Sigmoid colon (tissue), 7 donors: Measurements from ENCODE around the gene B4GALNT3. TPM values are rescaled to one million over a fixed set of nuclear protein-coding genes. Genes with fewer than 3 reads are reported as not detected.

Experiments used
- DNase-seq: peaks from one replicate; pipeline ENCODE4 v3.0.0-alpha.2; 2019
- H3K27ac ChIP-seq, 4 donors: fragments of 200-600 bp; sonication (generic); one replicate each; pipeline ENCODE4 v1.5.1; 2016 to 2019; ENCODE audit warnings: mild to moderate bottlenecking in 1 of 4
- H3K27me3 ChIP-seq, 3 donors: fragments of 200-600 bp; sonication (generic); one replicate each; pipeline ENCODE4 v1.5.1; 2019; ENCODE audit warnings: mild to moderate bottlenecking in 1 of 3
- H3K36me3 ChIP-seq, 4 donors: fragments of 200-600 bp; sonication (generic); one replicate each; pipeline ENCODE4 v1.5.1; 2016 to 2019
- H3K4me1 ChIP-seq, 4 donors: fragments of 200-600 bp; sonication (generic); one replicate each; pipeline ENCODE4 v1.5.1; 2017 to 2019
- H3K4me3 ChIP-seq, 4 donors: fragments of 200-600 bp; sonication (generic); one replicate each; pipeline ENCODE4 v1.5.1; 2017 to 2019; ENCODE audit warnings: mild to moderate bottlenecking in 2 of 4, moderate library complexity in 1 of 4
- H3K9me3 ChIP-seq, 4 donors: fragments of 200-600 bp in 3 of 4; sonication (generic) in 3 of 4; one replicate each; pipeline versions ENCODE4 v1.5.1 to v1.6.1; 2013 to 2019
- EP300 ChIP-seq, 4 donors: sonication (generic); formaldehyde crosslinking; IDR thresholded peaks; one replicate each; pipeline ENCODE4 v1.6.1; 2017; ENCODE audit warnings: antibody characterized with exemption in 4 of 4
- POLR2A ChIP-seq, 2 donors: fragments of 450-650 bp; IDR thresholded peaks; one replicate each; pipeline ENCODE4 v1.6.1; 2016; ENCODE audit warnings: antibody characterized with exemption in 2 of 2, mild to moderate bottlenecking in 2 of 2, moderate library complexity in 2 of 2
- POLR2AphosphoS5 ChIP-seq, 4 donors: sonication (generic); formaldehyde crosslinking; IDR thresholded peaks; one replicate each; pipeline ENCODE4 v1.6.1; 2017; ENCODE audit warnings: antibody characterized with exemption in 4 of 4
- WGBS, 2 donors: extraction: QIAGEN DNeasy Blood & Tissue Kit; methylation state at CpG; one replicate each; pipeline ENCODE4 v1.1.7; 2013; 5-methylcytosine and 5-hydroxymethylcytosine counted together
- intact Hi-C: fragments of 100-400 bp; cut with DNase I; formaldehyde crosslinking; loops from one replicate; pipeline ENCODE4 v1.15.1; 2023
- polyA plus RNA-seq, 3 donors: library from polyadenylated mRNA; stranded (reverse); fragments of 200-250 nt; gene quantifications; one replicate each; pipeline ENCODE4 v1.2.3, GENCODE V29; 2013
- small RNA-seq, 3 donors: library from RNA; depleted of rRNA; stranded (forward); fragments of <200 nt; gene quantifications; one replicate each; pipeline ENCODE3, GENCODE V24; 2016
- total RNA-seq, 4 donors: library from RNA; depleted of rRNA; stranded (reverse); fragments of >200 nt; gene quantifications; one replicate each; pipeline ENCODE4 v1.1.0, GENCODE V29; 2016
- TF ChIP-seq, protein P1 (sequence below), 4 experiments: fragments of 450-650 bp in 3 of 4; fragments of 200-600 bp in 1 of 4; IDR thresholded peaks; one replicate each; pipeline ENCODE4 v1.5.1; 2016 to 2019; ENCODE audit warnings: antibody characterized with exemption in 4 of 4, mild to moderate bottlenecking in 3 of 4, moderate library complexity in 2 of 4
- donor health status: healthy with polysubstance abuse.
- donor health status: Bipolar disorder and iron deficiency.
- donor health status: healthy.

The B4GALNT3 gene
- total and polyA plus RNA-seq, 7 donors, result under 0.01 to 74.2 (median 0.36) TPM

- WGBS, 2 donors, result 93 to 95% methylated on average over 7 of the region's 7 CpGs
- intact Hi-C loops, result no loop called here
- H3K4me1 ChIP-seq, result peaks cover 0 to 7% (median 3%) of the 10 kb centered on the region in 4 donors
Measured at GRCh38 chr12:612293-612692, 152.6 kb downstream of the B4GALNT3 start.

DNA sequence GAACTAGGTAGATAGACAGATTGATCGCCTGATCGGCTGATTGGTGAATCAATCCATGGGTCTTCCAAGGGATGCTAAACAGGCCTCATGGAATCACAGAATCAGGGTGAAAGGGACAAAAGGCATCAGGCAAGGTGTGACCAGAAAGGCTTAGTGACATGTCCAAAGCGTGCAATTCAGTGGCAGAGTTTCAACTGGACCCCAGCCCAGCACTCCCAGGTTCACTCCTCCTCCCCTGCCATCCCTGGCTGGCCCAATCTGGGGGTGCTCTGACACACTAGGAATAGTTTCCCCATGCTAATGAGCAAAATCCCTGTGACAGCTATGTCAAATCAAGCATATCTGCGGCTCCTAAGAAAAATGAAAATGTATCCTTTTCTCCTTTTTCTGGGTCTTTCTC lies 153.1 kb downstream of the B4GALNT3 start:
- Histone ChIP-seq H3K27ac (no peak overlapping the region), H3K9me3 (no peaks in the 10 kb centered on the region), H3K4me3 (no peak overlapping the region), H3K27me3 (no peaks in the 10 kb centered on the region), H3K4me1 (peaks cover 0 to 7% (median 2%) of the 10 kb centered on the region in 4 donors), H3K36me3 (no peaks in the 10 kb centered on the region)
- DNase-seq, result no peak
- intact Hi-C loops, result no loop called here
- 96 to 97% methylated on average over 4 of the region's 4 CpGs for WGBS, 2 donors
- TF ChIP-seq EP300 (IDR thresholded peaks at IDR 0.05), result no peak
- TF ChIP-seq POLR2AphosphoS5 (IDR thresholded peaks at IDR 0.05), result no peak
- TF ChIP-seq, protein P1, sequence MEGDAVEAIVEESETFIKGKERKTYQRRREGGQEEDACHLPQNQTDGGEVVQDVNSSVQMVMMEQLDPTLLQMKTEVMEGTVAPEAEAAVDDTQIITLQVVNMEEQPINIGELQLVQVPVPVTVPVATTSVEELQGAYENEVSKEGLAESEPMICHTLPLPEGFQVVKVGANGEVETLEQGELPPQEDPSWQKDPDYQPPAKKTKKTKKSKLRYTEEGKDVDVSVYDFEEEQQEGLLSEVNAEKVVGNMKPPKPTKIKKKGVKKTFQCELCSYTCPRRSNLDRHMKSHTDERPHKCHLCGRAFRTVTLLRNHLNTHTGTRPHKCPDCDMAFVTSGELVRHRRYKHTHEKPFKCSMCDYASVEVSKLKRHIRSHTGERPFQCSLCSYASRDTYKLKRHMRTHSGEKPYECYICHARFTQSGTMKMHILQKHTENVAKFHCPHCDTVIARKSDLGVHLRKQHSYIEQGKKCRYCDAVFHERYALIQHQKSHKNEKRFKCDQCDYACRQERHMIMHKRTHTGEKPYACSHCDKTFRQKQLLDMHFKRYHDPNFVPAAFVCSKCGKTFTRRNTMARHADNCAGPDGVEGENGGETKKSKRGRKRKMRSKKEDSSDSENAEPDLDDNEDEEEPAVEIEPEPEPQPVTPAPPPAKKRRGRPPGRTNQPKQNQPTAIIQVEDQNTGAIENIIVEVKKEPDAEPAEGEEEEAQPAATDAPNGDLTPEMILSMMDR (IDR thresholded peaks at IDR 0.05), result no peak
- TF ChIP-seq POLR2A (IDR thresholded peaks at IDR 0.05), result no peak

More at GRCh38 chr12:612293-612692, 152.6 kb downstream of the B4GALNT3 start:
- no peaks in the 10 kb centered on the region for H3K36me3 ChIP-seq
- TF ChIP-seq, protein P1 (IDR thresholded peaks at IDR 0.05), result no peak
- TF ChIP-seq EP300 (IDR thresholded peaks at IDR 0.05) (no peak), POLR2AphosphoS5 (IDR thresholded peaks at IDR 0.05) (no peak), POLR2A (IDR thresholded peaks at IDR 0.05) (no peak)
- H3K27ac ChIP-seq, result no peak overlapping the region
- H3K9me3 ChIP-seq, result no peaks in the 10 kb centered on the region
- DNase-seq, result no peak
- no peaks in the 10 kb centered on the region for H3K27me3 ChIP-seq
- no peak overlapping the region for H3K4me3 ChIP-seq

Small RNA genes lying within 50 kb of the gene (small RNA-seq; reads per million reads assigned to genes)
- 0 reads per million in 3 donors for gene RNU7-103P

Other genes starting within 250 kb of the B4GALNT3 start
- gene SLC6A12, start 245.8 kb upstream of the B4GALNT3 start, total RNA-seq, result 1 to 10 TPM in 1 of 4 donors, under 1 TPM in 1, not detected in 2; 0.28 to 2.1 TPM
- gene SLC6A12, start 245.8 kb upstream of the B4GALNT3 start, polyA plus RNA-seq, result 1 to 10 TPM in 2 of 3 donors, under 1 TPM in 1; 0.48 to 4.2 (median 4.2) TPM
- under 1 TPM in 1 of 4 donors, not detected in 3; 0.55 TPM for gene SLC6A13, start 197.1 kb upstream of the B4GALNT3 start, total RNA-seq
- gene SLC6A13, start 197.1 kb upstream of the B4GALNT3 start, polyA plus RNA-seq, result under 1 TPM in 1 of 3 donors, not detected in 2; 0.10 TPM
- gene KDM5A, start 70.6 kb upstream of the B4GALNT3 start, total RNA-seq, result 10 to 100 TPM; 34.2 to 65.6 (median 40.0) TPM
- 10 to 100 TPM in 1 of 3 donors, 1 to 10 TPM in 2; 5.4 to 12.0 (median 6.0) TPM for gene KDM5A, start 70.6 kb upstream of the B4GALNT3 start, polyA plus RNA-seq
- gene CCDC77, start 58.3 kb upstream of the B4GALNT3 start, total RNA-seq, result 1 to 10 TPM; 2.9 to 8.6 (median 6.1) TPM
- gene CCDC77, start 58.3 kb upstream of the B4GALNT3 start, polyA plus RNA-seq, result 1 to 10 TPM; 2.8 to 6.5 (median 4.2) TPM
- 1 to 10 TPM; 2.0 to 8.3 (median 3.6) TPM for gene NINJ2, start 203.5 kb downstream of the B4GALNT3 start, total RNA-seq
- 10 to 100 TPM in 1 of 3 donors, 1 to 10 TPM in 2; 7.2 to 12.3 (median 9.0) TPM for gene NINJ2, start 203.5 kb downstream of the B4GALNT3 start, polyA plus RNA-seq